GM13976 (cell line): ENCODE data around the gene C1QTNF1.

Source experiments
- DNase-seq: peaks from one replicate; pipeline ENCODE4 v3.0.0; 2012; ENCODE audit warnings: low spot score
- in situ Hi-C: fragments of 300-500 bp; cut with MboI; formaldehyde crosslinking; loops from one replicate; pipeline ENCODE4 v1.12.0; 2022; ENCODE audit warnings: low sequenced_read_pairs, mixed read lengths, inconsistent platforms; ENCODE audit not compliant: unreplicated experiment
- TF ChIP-seq, protein P1 (sequence below): IDR thresholded peaks from 2 replicates; pipeline ENCODE4 v1.5.1; 2012; ENCODE audit warnings: borderline replicate concordance, mild to moderate bottlenecking; ENCODE audit not compliant: insufficient read depth; ENCODE audit errors: extremely low read depth, missing control alignments, control extremely low read depth

C1QTNF1 gene

DNA sequence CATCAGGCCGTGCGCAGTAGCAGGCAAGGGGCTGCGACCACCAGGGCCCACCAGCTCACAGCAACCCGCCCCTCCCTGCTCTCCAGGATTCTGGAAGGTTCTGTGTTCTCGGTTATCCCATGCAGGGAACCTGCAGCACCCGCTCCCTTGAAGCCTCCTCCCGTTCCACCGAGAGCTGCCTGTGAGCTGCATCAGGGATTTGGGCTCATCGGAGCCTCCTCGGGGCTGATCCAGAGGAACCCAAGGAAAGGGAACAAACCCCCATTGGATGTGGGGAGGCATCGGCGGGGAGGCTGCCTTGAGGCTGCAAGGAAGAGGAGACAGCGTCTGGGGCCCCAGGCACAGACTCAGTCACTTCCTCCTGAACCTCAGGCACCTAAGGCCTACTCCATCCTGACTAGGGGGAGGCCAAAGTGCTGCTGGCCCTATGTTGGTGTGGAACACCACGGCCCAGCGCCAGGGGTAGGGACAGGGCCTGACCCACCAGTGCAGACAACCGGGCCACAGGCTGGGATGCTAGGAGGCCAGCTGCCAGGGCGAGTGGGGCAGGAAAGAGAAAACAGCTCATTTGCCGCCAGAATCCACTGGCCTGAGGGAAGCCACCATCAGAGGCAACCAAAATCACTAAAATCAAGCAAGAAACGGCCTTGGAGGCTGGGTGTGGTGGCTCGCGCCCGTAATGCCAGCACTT is 29.8 kb upstream of the C1QTNF1 start:
- TF ChIP-seq, protein P1, sequence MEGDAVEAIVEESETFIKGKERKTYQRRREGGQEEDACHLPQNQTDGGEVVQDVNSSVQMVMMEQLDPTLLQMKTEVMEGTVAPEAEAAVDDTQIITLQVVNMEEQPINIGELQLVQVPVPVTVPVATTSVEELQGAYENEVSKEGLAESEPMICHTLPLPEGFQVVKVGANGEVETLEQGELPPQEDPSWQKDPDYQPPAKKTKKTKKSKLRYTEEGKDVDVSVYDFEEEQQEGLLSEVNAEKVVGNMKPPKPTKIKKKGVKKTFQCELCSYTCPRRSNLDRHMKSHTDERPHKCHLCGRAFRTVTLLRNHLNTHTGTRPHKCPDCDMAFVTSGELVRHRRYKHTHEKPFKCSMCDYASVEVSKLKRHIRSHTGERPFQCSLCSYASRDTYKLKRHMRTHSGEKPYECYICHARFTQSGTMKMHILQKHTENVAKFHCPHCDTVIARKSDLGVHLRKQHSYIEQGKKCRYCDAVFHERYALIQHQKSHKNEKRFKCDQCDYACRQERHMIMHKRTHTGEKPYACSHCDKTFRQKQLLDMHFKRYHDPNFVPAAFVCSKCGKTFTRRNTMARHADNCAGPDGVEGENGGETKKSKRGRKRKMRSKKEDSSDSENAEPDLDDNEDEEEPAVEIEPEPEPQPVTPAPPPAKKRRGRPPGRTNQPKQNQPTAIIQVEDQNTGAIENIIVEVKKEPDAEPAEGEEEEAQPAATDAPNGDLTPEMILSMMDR: no peak
- in situ Hi-C loops: no loop called here
- peak; percentile 28 for DNase-seq

DNA sequence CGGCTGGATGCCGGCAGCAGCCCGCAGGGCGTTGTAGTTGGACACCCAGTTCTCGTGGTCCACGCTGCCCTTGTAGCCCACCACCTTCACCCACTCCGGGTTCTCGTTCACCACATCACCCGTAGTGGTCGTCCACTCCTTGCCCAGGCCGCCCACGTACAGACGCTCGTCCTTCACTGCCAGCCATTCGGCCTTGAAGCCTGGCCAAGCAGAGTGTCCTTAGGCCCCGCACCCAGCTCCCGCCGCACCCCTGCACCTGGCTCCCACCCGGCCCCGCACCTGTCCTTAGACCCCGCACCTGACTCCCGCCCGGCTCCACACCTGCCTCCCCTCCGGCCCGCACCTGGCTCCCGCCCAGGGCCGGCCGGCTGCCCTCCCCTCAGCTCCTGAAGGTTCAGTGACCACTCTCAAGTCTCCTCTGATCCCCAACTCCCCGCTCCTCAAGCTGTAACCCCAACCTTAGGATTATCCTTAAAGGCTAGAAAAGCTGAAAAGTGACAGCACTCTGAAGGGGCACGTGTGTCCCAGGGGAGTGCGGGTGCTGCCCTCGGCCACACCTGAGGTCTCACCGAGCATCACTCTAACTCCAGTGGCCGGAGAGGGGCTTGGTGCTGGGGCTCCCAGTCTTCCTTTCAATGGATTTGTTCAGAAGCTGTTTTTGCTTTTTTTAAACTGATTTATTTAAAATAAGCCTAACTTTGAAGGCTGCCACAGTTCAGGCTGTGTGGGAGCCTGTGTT is 28.8 kb upstream of the C1QTNF1 start:
- in situ Hi-C loops: no loop called here
- TF ChIP-seq, protein P1: no peak
- DNase-seq: no peak

DNA sequence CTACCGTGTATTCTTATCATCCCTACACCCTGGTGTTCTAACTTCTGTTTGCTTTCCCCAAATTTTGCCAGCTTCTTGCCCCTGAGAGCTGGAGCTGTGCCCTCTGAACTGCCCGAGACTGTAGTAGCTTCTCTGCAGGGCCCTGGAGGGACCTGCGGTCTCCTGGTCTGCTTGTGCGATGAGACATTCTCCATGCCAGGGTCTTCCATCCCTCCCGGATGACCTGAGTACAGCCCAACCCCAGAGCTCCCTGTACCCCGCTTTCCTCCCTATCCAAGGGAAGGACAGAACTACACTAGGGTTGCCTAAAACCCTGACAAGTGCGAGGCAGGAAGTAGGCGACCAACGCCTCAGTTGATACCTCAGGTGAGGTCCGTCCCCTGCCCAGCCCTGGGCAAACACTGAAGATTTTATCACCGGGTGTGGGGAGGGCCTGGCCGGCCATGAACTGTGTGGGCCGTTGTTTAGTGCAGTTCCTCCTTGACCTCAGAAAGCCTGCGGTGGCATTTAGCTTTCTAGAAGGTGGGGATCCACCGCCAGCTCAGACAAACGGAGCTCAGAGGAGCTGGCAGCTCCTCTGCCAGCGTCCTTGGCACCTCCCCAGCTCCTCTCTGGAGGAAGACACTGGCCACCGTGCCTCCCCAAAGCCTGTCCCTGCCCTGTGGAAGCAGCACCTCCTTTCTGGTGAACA is 28.1 kb upstream of the C1QTNF1 start:
- in situ Hi-C loops: no loop called here
- TF ChIP-seq, protein P1: no peak
- peak; percentile 30 for DNase-seq

DNA sequence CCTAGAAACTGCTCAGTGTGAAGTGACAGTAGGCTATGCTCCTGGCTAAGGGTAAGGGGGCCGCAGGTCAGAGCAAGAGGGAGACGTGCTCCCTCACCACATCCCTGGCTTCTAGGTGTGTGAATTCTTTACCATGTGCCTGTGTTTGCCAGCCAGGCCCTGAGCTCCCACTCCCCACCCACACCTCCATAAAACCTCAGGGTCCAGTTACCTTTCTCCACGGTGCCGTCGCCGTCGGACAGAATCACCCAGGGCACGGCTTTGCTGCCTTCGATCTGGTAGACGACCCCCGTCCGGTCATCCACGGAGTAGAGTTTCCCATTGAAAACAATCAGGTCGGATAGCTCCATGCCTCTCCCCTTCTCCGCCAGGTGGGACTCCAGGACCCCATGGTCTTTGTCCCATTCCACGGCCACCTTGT is 27.2 kb upstream of the C1QTNF1 start:
- DNase-seq: peak; percentile 24
- in situ Hi-C loops: no loop called here
- TF ChIP-seq, protein P1: no peak

DNA sequence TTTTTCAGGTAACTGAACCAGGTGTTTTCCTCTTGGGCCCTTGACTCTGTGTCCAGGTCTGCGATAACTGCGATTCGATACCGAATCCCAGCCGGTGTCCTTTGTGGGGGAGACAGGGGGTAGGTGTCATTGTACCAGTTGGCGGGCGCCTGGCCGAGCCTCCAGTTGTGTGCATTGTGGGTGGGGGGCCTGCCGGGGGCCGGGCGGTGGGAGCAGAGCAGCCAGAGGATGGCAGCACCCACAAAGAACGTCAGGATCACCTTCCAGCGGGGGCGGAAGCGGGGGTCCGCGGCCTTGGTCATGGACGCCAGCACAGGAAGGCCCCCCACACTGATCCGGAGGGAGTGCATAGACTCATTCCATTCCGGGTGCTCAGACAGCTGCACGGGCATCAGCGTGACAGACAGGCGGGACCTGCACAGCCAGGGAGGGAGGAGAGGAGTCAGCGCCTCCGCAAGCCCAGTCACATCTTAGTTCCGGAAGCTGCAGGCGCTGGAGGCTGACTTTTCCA is 26.7 kb upstream of the C1QTNF1 start:
- DNase-seq: no peak
- in situ Hi-C loops: no loop called here
- TF ChIP-seq, protein P1: no peak

DNA sequence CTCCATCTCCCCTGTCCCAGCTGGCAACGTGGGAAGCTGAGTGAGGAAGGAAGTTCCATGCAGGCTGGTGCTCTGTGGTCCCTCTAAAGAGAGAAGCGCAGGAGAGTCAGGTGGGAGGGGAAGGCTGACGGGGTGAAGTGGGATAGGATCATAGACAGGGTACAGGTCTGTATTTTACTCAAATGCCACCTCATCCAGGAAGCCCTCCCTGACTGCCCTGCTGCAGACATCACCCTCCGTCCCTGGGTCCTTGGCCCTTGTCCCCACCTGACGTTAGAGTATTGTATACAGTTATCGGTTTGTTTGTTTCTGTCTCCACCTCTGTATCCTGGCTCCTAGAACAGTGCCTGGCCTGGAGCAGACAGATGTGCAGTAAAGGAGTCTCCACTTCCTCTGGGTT is 26.1 kb upstream of the C1QTNF1 start:
- peak; percentile 26 for DNase-seq
- in situ Hi-C loops: no loop called here
- TF ChIP-seq, protein P1: no peak
